NAMALWA (cell line): ENCODE results near the gene GRAMD1B.

Source experiments
- DNase-seq: peaks from one replicate; pipeline ENCODE4 v3.0.0-alpha.2; 2015; ENCODE audit warnings: low spot score

Gene GRAMD1B

GRCh38 chr11:123429913-123430720 lies at the start of gene GRAMD1B:
Gene GRAMD1B, plus strand, starts transcription at chr11:123430269. Its CDS starts 524 bp downstream, at chr11:123430793.
- DNase-seq = no peak

- no peak for DNase-seq
Measured at GRCh38 chr11:123381149-123381548, 48.9 kb upstream of the GRAMD1B start.

GRCh38 chr11:123381817-123382554 lies 48.1 kb upstream of the GRAMD1B start:
- no peak for DNase-seq

GRCh38 chr11:123382555-123383074 lies 47.5 kb upstream of the GRAMD1B start:
- no peak for DNase-seq

- no peak for DNase-seq
Measured at GRCh38 chr11:123384116-123384515, 46.0 kb upstream of the GRAMD1B start.

GRCh38 chr11:123386796-123387510 lies 43.1 kb upstream of the GRAMD1B start:
- DNase-seq = no peak

GRCh38 chr11:123388640-123389039 lies 41.4 kb upstream of the GRAMD1B start:
- no peak for DNase-seq

GRCh38 chr11:123390146-123390545 lies 39.9 kb upstream of the GRAMD1B start:
- DNase-seq = no peak

- DNase-seq = no peak
Measured at GRCh38 chr11:123391646-123392348, 38.3 kb upstream of the GRAMD1B start.

GRCh38 chr11:123392431-123392830 lies 37.6 kb upstream of the GRAMD1B start:
- no peak for DNase-seq

- no peak for DNase-seq
Measured at GRCh38 chr11:123392844-123393243, 37.2 kb upstream of the GRAMD1B start.

- DNase-seq = no peak
Measured at GRCh38 chr11:123393312-123393927, 36.6 kb upstream of the GRAMD1B start.

GRCh38 chr11:123404676-123405075 lies 25.4 kb upstream of the GRAMD1B start:
- DNase-seq = no peak

- DNase-seq = no peak
Measured at GRCh38 chr11:123405123-123405592, 24.9 kb upstream of the GRAMD1B start.

GRCh38 chr11:123406441-123407129 lies 23.5 kb upstream of the GRAMD1B start:
- DNase-seq = no peak

- peak; percentile 37 for DNase-seq
Measured at GRCh38 chr11:123407130-123407995, 22.7 kb upstream of the GRAMD1B start.

- no peak for DNase-seq
Measured at GRCh38 chr11:123407996-123408597, 22.0 kb upstream of the GRAMD1B start.

- no peak for DNase-seq
Measured at GRCh38 chr11:123408619-123409455, 21.2 kb upstream of the GRAMD1B start.
